ENCODE data around the gene CHRM2. TPM values are rescaled to one million over a fixed set of nuclear protein-coding genes. Genes with fewer than 3 reads are reported as not detected.
"Not testable (repeated sequence)": the region's sequence is repeated elsewhere in the genome, so short reads cannot be mapped to it uniquely, and the experiment has no call there.

The CHRM2 gene
- total RNA-seq (2014; rRNA removed; shearing (Covaris generic)): 1.1 and 2.8 TPM in 2 replicates

- DNase-seq (ENCODE audit: low read depth): peak; percentile 18
Observed at GRCh38 chr7:136868496-136869000, at the start of gene CHRM2. CHRM2 (plus strand) TSS chr7:136868652; CDS start chr7:137014866, 146,214 bp downstream.

GRCh38 chr7:136831398-136831797 lies 37.1 kb upstream of the CHRM2 start:
- DNase-seq (ENCODE audit: low read depth): not testable (repeated sequence)

- peak; percentile 28 for DNase-seq (ENCODE audit: low read depth)
Observed at GRCh38 chr7:136845899-136846465, 22.5 kb upstream of the CHRM2 start.

GRCh38 chr7:136847858-136848257 lies 20.6 kb upstream of the CHRM2 start:
- no peak for DNase-seq (ENCODE audit: low read depth)

GRCh38 chr7:136853654-136854053 lies 14.8 kb upstream of the CHRM2 start:
- no peak for DNase-seq (ENCODE audit: low read depth)

- peak; percentile 56 for DNase-seq (ENCODE audit: low read depth)
Observed at GRCh38 chr7:136857573-136857972, 10.9 kb upstream of the CHRM2 start.

- DNase-seq (ENCODE audit: low read depth): no peak
Observed at GRCh38 chr7:136859803-136860202, 8.6 kb upstream of the CHRM2 start.

GRCh38 chr7:136865236-136865635 lies 3.2 kb upstream of the CHRM2 start:
- DNase-seq (ENCODE audit: low read depth): no peak

- no peak for DNase-seq (ENCODE audit: low read depth)
Observed at GRCh38 chr7:136865777-136866176, 2.7 kb upstream of the CHRM2 start.

GRCh38 chr7:136869001-136869961 lies 829 bp downstream of the CHRM2 start:
- DNase-seq (ENCODE audit: low read depth): peak; percentile 24

GRCh38 chr7:136869991-136870865 lies 1.8 kb downstream of the CHRM2 start:
- peak; percentile 60 for DNase-seq (ENCODE audit: low read depth)

GRCh38 chr7:136870866-136871487 lies 2.5 kb downstream of the CHRM2 start:
- DNase-seq (ENCODE audit: low read depth): peak; percentile 14

- peak; percentile 34 for DNase-seq (ENCODE audit: low read depth)
Observed at GRCh38 chr7:136874393-136875032, 6.1 kb downstream of the CHRM2 start.

- no peak for DNase-seq (ENCODE audit: low read depth)
Observed at GRCh38 chr7:136877509-136877908, 9.1 kb downstream of the CHRM2 start.

- DNase-seq (ENCODE audit: low read depth): peak; percentile 7
Observed at GRCh38 chr7:136877990-136878389, 9.5 kb downstream of the CHRM2 start.

- peak; percentile 8 for DNase-seq (ENCODE audit: low read depth)
Observed at GRCh38 chr7:136878878-136879277, 10.4 kb downstream of the CHRM2 start.

GRCh38 chr7:136883046-136883445 lies 14.6 kb downstream of the CHRM2 start:
- peak; percentile 15 for DNase-seq (ENCODE audit: low read depth)

GRCh38 chr7:136884492-136884891 lies 16.0 kb downstream of the CHRM2 start:
- DNase-seq (ENCODE audit: low read depth): no peak

- DNase-seq (ENCODE audit: low read depth): no peak
Observed at GRCh38 chr7:136887317-136887716, 18.9 kb downstream of the CHRM2 start.

- DNase-seq (ENCODE audit: low read depth): peak; percentile 18
Observed at GRCh38 chr7:136890399-136890798, 21.9 kb downstream of the CHRM2 start.

- DNase-seq (ENCODE audit: low read depth): no peak
Observed at GRCh38 chr7:136891850-136892249, 23.4 kb downstream of the CHRM2 start.
